CD14-positive monocyte (primary cell): ENCODE data around the gene CHADL. TPM values are rescaled to one million over a fixed set of nuclear protein-coding genes. Genes with fewer than 3 reads are reported as not detected.

Experiments used
- DNase-seq, 3 donors: peaks; one replicate each; pipeline ENCODE4 v3.0.0-alpha.2; 2011 to 2022
- H2AFZ ChIP-seq: 2 replicates; pipeline ENCODE4 v1.6.0; 2012; ENCODE audit warnings: mild to moderate bottlenecking, low read depth, low read length, inconsistent platforms; ENCODE audit not compliant: insufficient read depth, poor library complexity, severe bottlenecking
- H3K27ac ChIP-seq, 2 donors: 1 replicate in 1 of 2; 2 replicates in 1 of 2; pipeline ENCODE4 v1.5.1; 2012 to 2013; ENCODE audit warnings: low read length in 2 of 2, control low read depth in 1 of 2, inconsistent platforms in 1 of 2, low read depth in 1 of 2, mild to moderate bottlenecking in 1 of 2
- H3K27me3 ChIP-seq, 2 donors: one replicate each; pipeline versions ENCODE4 v1.6.0 to v1.6.1; 2011 to 2013; ENCODE audit warnings: low read length in 2 of 2; ENCODE audit not compliant: control insufficient read depth in 2 of 2, insufficient read depth in 2 of 2
- H3K36me3 ChIP-seq, 2 donors: replicated peaks in 1 of 2; 1 replicate in 1 of 2; 2 replicates in 1 of 2; pipeline versions ENCODE4 v1.5.1 to v1.6.1; 2012 to 2013; ENCODE audit warnings: low read length in 2 of 2, control low read depth in 1 of 2, inconsistent platforms in 1 of 2, mild to moderate bottlenecking in 1 of 2; ENCODE audit not compliant: insufficient read depth in 2 of 2, control insufficient read depth in 1 of 2
- H3K4me1 ChIP-seq, 2 donors: 1 replicate in 1 of 2; 2 replicates in 1 of 2; pipeline versions ENCODE4 v1.5.1 to v1.6.1; 2012 to 2013; ENCODE audit warnings: low read length in 2 of 2, control low read depth in 1 of 2, inconsistent platforms in 1 of 2, mild to moderate bottlenecking in 1 of 2, moderate library complexity in 1 of 2; ENCODE audit not compliant: insufficient read depth in 2 of 2, control insufficient read depth in 1 of 2
- H3K4me2 ChIP-seq: replicated peaks from 2 replicates; pipeline ENCODE3; 2012; ENCODE audit warnings: low read length, moderate library complexity, mild to moderate bottlenecking; ENCODE audit not compliant: poor library complexity, severe bottlenecking; ENCODE audit errors: extremely low read depth
- H3K4me3 ChIP-seq, 3 experiments: fragments of 200-600 bp in 1 of 3; sonication (generic) in 1 of 3; replicated peaks in 1 of 3; 1 replicate in 2 of 3; 2 replicates in 1 of 3; pipeline ENCODE4 v1.5.1; 2011 to 2013; ENCODE audit warnings: low read length in 3 of 3, mild to moderate bottlenecking in 3 of 3, control low read depth in 2 of 3, low read depth in 2 of 3, inconsistent platforms in 1 of 3, moderate library complexity in 1 of 3
- H3K79me2 ChIP-seq: 2 replicates; pipeline ENCODE4 v1.6.0; 2012; ENCODE audit warnings: mild to moderate bottlenecking, control low read depth, inconsistent platforms, low read length, moderate library complexity; ENCODE audit not compliant: insufficient read depth
- H3K9ac ChIP-seq: 2 replicates; pipeline ENCODE4 v1.6.0; 2017; ENCODE audit warnings: low read length, mild to moderate bottlenecking; ENCODE audit not compliant: insufficient read depth, poor library complexity, severe bottlenecking
- H3K9me3 ChIP-seq, 2 donors: replicated peaks in 1 of 2; 1 replicate in 1 of 2; 2 replicates in 1 of 2; pipeline versions ENCODE4 v1.5.1 to v1.6.1; 2012 to 2013; ENCODE audit warnings: low read length in 2 of 2, control low read depth in 1 of 2; ENCODE audit not compliant: control insufficient read depth in 1 of 2, insufficient read depth in 1 of 2
- H4K20me1 ChIP-seq: 2 replicates; pipeline ENCODE4 v1.6.0; 2012; ENCODE audit warnings: mild to moderate bottlenecking, low read length, control low read depth, moderate library complexity; ENCODE audit not compliant: insufficient read depth
- H3K27ac Mint-ChIP-seq, 7 donors: one replicate each; pipeline ENCODE4 v1.8.0; 2020; ENCODE audit warnings: mild to moderate bottlenecking in 7 of 7, mixed read lengths in 7 of 7, moderate library complexity in 6 of 7, inconsistent platforms in 2 of 7
- H3K27me3 Mint-ChIP-seq, 3 donors: one replicate each; pipeline ENCODE4 v1.8.0; 2021 to 2022; ENCODE audit warnings: low read depth in 3 of 3, mild to moderate bottlenecking in 3 of 3, mixed read lengths in 3 of 3, moderate library complexity in 3 of 3, inconsistent platforms in 1 of 3
- H3K36me3 Mint-ChIP-seq, 2 donors: one replicate each; pipeline ENCODE4 v1.8.0; 2020; ENCODE audit warnings: mixed read lengths in 2 of 2, inconsistent platforms in 1 of 2, mild to moderate bottlenecking in 1 of 2
- H3K4me1 Mint-ChIP-seq: one replicate; pipeline ENCODE4 v1.8.0; 2020; ENCODE audit warnings: mild to moderate bottlenecking, mixed read lengths
- H3K4me3 Mint-ChIP-seq, 2 donors: one replicate each; pipeline ENCODE4 v1.8.0; 2020; ENCODE audit warnings: mild to moderate bottlenecking in 2 of 2, mixed read lengths in 2 of 2, moderate library complexity in 1 of 2
- H3K9me3 Mint-ChIP-seq, 7 donors: one replicate each; pipeline ENCODE4 v1.8.0; 2020 to 2022; ENCODE audit warnings: mixed read lengths in 7 of 7, mild to moderate bottlenecking in 6 of 7, moderate library complexity in 6 of 7, inconsistent platforms in 2 of 7
- CTCF ChIP-seq: fragments of 200-600 bp; IDR thresholded peaks from one replicate; pipeline ENCODE4 v1.8.0; 2022; ENCODE audit warnings: antibody characterized with exemption, mild to moderate bottlenecking
- WGBS: methylation state at CpG from one replicate; pipeline ENCODE4 v1.1.5; 2013; ENCODE audit warnings: missing lambda C conversion rate; ENCODE audit not compliant: insufficient coverage; 5-methylcytosine and 5-hydroxymethylcytosine counted together
- intact Hi-C, 2 donors: fragments of 100-400 bp; cut with micrococcal nuclease; formaldehyde crosslinking; loops; one replicate each; pipeline versions ENCODE4 v1.15.0 to v1.15.1; 2023
- polyA plus RNA-seq, 3 donors: library from polyadenylated mRNA; depleted of rRNA in 1 of 3; unstranded in 2 of 3; stranded (reverse) in 1 of 3; fragments of 300-500 nt in 2 of 3; fragments of >200 nt in 1 of 3; fragmentation: Illumina TruSeq in 2 of 3; gene quantifications; 1 replicate in 2 of 3; 2 replicates in 1 of 3; pipeline ENCODE4 v1.2.3, GENCODE V29; 2012 to 2021

Gene CHADL
- polyA plus RNA-seq, 3 donors = 0.11 to 0.35 (median 0.27) TPM

DNA sequence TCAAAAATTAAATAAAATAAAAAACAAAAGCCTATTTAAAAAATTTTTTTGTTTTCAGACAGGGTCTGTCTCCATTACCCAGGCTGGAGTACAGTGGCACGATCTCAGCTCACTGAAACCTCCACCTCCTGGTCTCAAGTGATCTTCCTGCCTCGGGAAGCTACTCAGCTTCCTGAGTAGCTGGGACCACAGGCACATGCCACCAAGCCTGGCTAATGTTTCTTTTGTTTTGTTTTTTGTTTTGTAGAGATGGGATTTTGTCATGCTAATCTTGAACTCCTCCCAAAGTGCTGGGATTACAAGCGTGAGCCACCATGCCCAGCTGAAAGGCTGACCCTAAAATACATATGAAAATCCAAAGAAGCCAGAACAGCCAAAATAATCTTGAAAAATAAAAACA, 56.1 kb downstream of the CHADL start:
- no peaks in the 10 kb centered on the region for H3K9me3 ChIP-seq
- peaks cover 9% of the 10 kb centered on the region for H3K4me1 Mint-ChIP-seq
- intact Hi-C loops = no loop called here
- H3K9me3 Mint-ChIP-seq = peaks cover 0 to 3% (median 0%) of the 10 kb centered on the region in 7 donors
- peaks cover 8 to 9% of the 10 kb centered on the region in 2 donors for H3K4me1 ChIP-seq
- no peak overlapping the region for H3K27ac ChIP-seq
- no CpG with 5 or more reads among the region's 3 CpGs for WGBS
- H3K9ac ChIP-seq = no peak overlapping the region
- peaks cover 1 to 2% (median 2%) of the 10 kb centered on the region in 3 donors for H3K27me3 Mint-ChIP-seq
- H3K4me3 Mint-ChIP-seq = no peak overlapping the region
- H4K20me1 ChIP-seq = peaks cover 22% of the 10 kb centered on the region
- no peaks in the 10 kb centered on the region for H3K27me3 ChIP-seq
- H3K27ac Mint-ChIP-seq = no peak overlapping the region
- H2AFZ ChIP-seq = no peak overlapping the region
- H3K79me2 ChIP-seq = no peaks in the 10 kb centered on the region
- H3K4me2 ChIP-seq = no peak overlapping the region
- peaks cover 7 to 12% of the 10 kb centered on the region in 2 donors for H3K36me3 ChIP-seq
- TF ChIP-seq CTCF = no peak
- DNase-seq = no peak
- H3K36me3 Mint-ChIP-seq = peaks cover 0 to 3% of the 10 kb centered on the region in 2 donors
- H3K4me3 ChIP-seq = no peak overlapping the region

DNA sequence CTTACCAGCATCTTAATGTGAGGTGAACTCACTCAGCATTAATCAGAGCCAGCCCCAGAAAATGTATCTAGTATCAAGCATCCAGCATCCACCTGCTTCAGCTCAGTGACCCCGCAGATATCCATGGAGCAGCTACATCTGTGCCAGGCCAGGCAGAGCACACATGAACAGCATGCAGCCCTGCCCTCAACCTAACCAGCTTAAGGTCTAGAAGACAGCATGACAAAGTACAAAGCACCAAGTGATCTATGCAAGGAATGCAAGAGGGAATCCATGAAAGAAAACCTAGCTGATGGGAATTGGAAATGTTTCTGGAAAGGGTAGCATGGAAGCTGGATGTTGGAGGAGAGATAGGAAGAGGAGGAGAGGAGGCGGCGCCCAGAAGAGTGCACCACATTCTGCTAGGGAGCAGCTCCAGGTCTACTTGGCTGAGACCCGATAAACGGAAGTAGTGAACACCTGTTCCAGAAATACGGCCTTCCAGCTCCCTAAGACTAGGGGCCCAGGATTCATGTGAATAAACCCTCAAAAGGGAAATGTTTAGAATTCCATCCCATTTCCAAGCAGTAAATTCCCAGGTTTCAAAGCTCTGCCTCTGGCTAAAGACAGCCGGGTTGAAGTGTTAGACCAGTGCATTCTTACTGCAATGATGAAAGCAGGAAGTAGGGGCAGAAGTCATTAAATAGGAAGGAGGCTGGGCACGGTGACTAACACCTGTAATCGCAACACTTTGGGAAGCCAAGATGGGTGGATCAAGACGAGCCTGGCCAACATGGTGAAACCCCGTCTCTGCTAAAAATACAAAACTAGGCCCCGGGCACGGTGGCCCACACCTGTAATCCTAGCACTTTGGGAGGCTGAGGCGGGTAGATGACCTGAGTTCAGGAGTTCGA, 59.1 kb downstream of the CHADL start:
- H3K4me2 ChIP-seq = peak overlapping the region; percentile 20
- no peaks in the 10 kb centered on the region for H3K27me3 ChIP-seq
- peaks cover 33 to 40% of the 10 kb centered on the region in 2 donors for H3K36me3 ChIP-seq

More for the DNA sequence above, 59.1 kb downstream of the CHADL start:
- peaks cover 24 to 29% of the 10 kb centered on the region in 2 donors for H3K36me3 Mint-ChIP-seq
- Histone ChIP-seq H3K4me3 (no peak overlapping the region), H3K27ac (peak overlapping the region in 1 of 2 donors; percentile 56), H3K9me3 (no peaks in the 10 kb centered on the region), H2AFZ (no peak overlapping the region), H3K4me1 (peaks cover 8 to 9% of the 10 kb centered on the region in 2 donors), H3K79me2 (no peaks in the 10 kb centered on the region), H3K9ac (no peak overlapping the region), H4K20me1 (peaks cover 51% of the 10 kb centered on the region)
- intact Hi-C loops = no loop called here
- peaks cover 1 to 2% (median 2%) of the 10 kb centered on the region in 3 donors for H3K27me3 Mint-ChIP-seq
- no peak for TF ChIP-seq CTCF
- DNase-seq = peak; percentile 63 to 75 (median 67)
- peaks cover 9% of the 10 kb centered on the region for H3K4me1 Mint-ChIP-seq
- H3K4me3 Mint-ChIP-seq = no peak overlapping the region
- peaks cover 0 to 2% (median 0%) of the 10 kb centered on the region in 7 donors for H3K9me3 Mint-ChIP-seq
- 18% methylated on average over 10 of the region's 15 CpGs for WGBS
- H3K27ac Mint-ChIP-seq = peak overlapping the region in 6 of 7 donors; percentile 61 to 92 (median 68)
